Thyroid gland (tissue), 4 donors: ENCODE data around the gene KAZN. TPM values are rescaled to one million over a fixed set of nuclear protein-coding genes. Genes with fewer than 3 reads are reported as not detected.

ENCODE experiments used
- DNase-seq, 2 donors: peaks; one replicate each; pipeline ENCODE4 v3.0.0-alpha.2; 2019
- H3K27ac ChIP-seq, 3 donors: fragments of 200-600 bp; sonication (generic); 1 replicate in 2 of 3; 2 replicates in 1 of 3; pipeline ENCODE4 v1.5.1; 2016 to 2019; ENCODE audit warnings: mild to moderate bottlenecking in 1 of 3, moderate library complexity in 1 of 3
- H3K27me3 ChIP-seq: fragments of 200-600 bp; sonication (generic); one replicate; pipeline ENCODE4 v1.5.1; 2019
- H3K36me3 ChIP-seq, 2 donors: fragments of 200-600 bp; sonication (generic); one replicate each; pipeline ENCODE4 v1.5.1; 2016 to 2019
- H3K4me1 ChIP-seq, 2 donors: fragments of 200-600 bp; sonication (generic); one replicate each; pipeline ENCODE4 v1.5.1; 2017 to 2019
- H3K4me3 ChIP-seq, 3 donors: fragments of 200-600 bp; sonication (generic); replicated peaks in 1 of 3; 1 replicate in 2 of 3; 2 replicates in 1 of 3; pipeline ENCODE4 v1.5.1; 2016; ENCODE audit warnings: mild to moderate bottlenecking in 1 of 3
- H3K9me3 ChIP-seq: fragments of 200-600 bp; sonication (generic); one replicate; pipeline ENCODE4 v1.5.1; 2017
- POLR2A ChIP-seq, 2 donors: fragments of 450-650 bp; IDR thresholded peaks; one replicate each; pipeline ENCODE4 v1.6.1; 2017; ENCODE audit warnings: antibody characterized with exemption in 2 of 2, mild to moderate bottlenecking in 2 of 2, moderate library complexity in 1 of 2
- WGBS, 2 donors: methylation state at CpG; one replicate each; pipeline ENCODE4 v1.1.5; 2017; 5-methylcytosine and 5-hydroxymethylcytosine counted together
- intact Hi-C: fragments of 100-400 bp; cut with DNase I; formaldehyde crosslinking; loops from one replicate; pipeline ENCODE4 v1.15.1; 2023
- total RNA-seq, 4 donors: library from RNA; depleted of rRNA; stranded (reverse); fragments of >200 nt; gene quantifications; one replicate each; pipeline ENCODE4 v1.2.3, GENCODE V29; 2016
- TF ChIP-seq, protein P1 (sequence below), 6 experiments: fragments of 200-600 bp in 3 of 6; fragments of 450-650 bp in 3 of 6; sonication (generic) in 3 of 6; IDR thresholded peaks; one replicate each; pipeline ENCODE4 v1.5.1; 2016 to 2019; ENCODE audit warnings: antibody characterized with exemption in 6 of 6, mild to moderate bottlenecking in 2 of 6, inconsistent platforms in 1 of 6, moderate library complexity in 1 of 6

KAZN gene
- total RNA-seq, 4 donors from 2014 or later: 14.8 to 28.6 (median 18.2) TPM

DNA sequence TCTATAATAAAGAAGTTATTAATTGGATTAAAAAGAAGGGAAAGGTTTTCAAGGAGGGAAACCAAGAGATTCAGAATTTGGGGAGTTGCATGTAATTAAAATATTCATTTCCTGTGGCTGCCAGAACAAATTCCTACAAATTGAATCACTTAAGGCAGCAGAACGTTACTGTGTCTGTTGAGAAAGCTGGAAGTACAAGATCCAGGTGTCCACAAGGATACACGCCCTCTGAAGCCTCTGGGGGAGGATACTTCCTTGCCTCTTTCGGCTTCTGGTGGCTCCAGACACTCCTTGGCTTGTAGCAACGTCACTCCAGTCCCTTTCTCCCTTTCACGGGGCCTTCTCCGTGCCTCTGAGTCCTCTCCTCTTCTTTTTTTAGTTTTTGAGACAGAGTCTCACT is 67.9 kb downstream of the KAZN start:
- Histone ChIP-seq H3K9me3 (no peaks in the 10 kb centered on the region), H3K36me3 (no peaks in the 10 kb centered on the region), H3K4me1 (no peaks in the 10 kb centered on the region), H3K27ac (no peak overlapping the region), H3K27me3 (no peaks in the 10 kb centered on the region), H3K4me3 (no peak overlapping the region)
- TF ChIP-seq POLR2A (IDR thresholded peaks at IDR 0.05): no peak
- TF ChIP-seq, protein P1, sequence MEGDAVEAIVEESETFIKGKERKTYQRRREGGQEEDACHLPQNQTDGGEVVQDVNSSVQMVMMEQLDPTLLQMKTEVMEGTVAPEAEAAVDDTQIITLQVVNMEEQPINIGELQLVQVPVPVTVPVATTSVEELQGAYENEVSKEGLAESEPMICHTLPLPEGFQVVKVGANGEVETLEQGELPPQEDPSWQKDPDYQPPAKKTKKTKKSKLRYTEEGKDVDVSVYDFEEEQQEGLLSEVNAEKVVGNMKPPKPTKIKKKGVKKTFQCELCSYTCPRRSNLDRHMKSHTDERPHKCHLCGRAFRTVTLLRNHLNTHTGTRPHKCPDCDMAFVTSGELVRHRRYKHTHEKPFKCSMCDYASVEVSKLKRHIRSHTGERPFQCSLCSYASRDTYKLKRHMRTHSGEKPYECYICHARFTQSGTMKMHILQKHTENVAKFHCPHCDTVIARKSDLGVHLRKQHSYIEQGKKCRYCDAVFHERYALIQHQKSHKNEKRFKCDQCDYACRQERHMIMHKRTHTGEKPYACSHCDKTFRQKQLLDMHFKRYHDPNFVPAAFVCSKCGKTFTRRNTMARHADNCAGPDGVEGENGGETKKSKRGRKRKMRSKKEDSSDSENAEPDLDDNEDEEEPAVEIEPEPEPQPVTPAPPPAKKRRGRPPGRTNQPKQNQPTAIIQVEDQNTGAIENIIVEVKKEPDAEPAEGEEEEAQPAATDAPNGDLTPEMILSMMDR (IDR thresholded peaks at IDR 0.05): no peak
- WGBS, 2 donors: 78 to 95% methylated on average over 6 of the region's 6 CpGs
- intact Hi-C loops: no loop called here
- DNase-seq: no peak

DNA sequence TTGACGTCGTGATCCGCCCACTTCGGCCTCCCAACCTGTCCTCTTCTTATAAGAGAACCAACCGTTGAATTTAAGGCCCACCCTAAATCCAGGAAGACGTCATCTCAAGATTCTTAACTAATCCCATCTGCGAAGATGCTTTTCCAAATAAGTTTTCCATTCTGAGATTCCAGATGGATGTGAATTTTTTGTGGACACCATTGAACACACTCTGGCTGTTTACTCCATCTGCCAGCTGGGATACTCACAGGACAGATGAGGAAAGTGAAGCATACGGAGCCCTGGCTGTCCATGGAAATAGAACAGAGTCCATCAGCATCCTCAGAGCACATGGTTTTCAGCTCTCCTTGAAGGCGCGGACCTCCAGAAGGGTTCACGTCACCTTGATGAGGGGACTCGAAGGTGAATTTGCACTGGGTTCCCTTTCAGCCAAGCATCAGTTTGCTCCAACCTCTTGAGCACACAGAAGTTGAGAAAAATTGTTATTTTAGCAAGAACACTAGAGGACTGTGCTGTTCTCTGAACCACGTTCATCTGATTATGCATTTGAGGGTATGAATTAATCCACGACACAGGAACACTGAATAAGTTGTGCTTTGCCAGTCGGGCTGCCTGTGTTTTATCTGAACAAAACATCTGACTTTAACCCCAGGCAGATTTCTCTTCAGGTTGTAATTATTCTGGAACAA is 68.6 kb downstream of the KAZN start:
- H3K9me3 ChIP-seq: no peaks in the 10 kb centered on the region
- no peak for DNase-seq
- H3K36me3 ChIP-seq: no peaks in the 10 kb centered on the region
- no peaks in the 10 kb centered on the region for H3K27me3 ChIP-seq
- intact Hi-C loops: no loop called here
- 74 to 81% methylated on average over 15 of the region's 15 CpGs for WGBS, 2 donors
- H3K4me1 ChIP-seq: no peaks in the 10 kb centered on the region
- TF ChIP-seq, protein P1 (IDR thresholded peaks at IDR 0.05): no peak
- no peak for TF ChIP-seq POLR2A (IDR thresholded peaks at IDR 0.05)
- no peak overlapping the region for H3K27ac ChIP-seq
- no peak overlapping the region for H3K4me3 ChIP-seq

DNA sequence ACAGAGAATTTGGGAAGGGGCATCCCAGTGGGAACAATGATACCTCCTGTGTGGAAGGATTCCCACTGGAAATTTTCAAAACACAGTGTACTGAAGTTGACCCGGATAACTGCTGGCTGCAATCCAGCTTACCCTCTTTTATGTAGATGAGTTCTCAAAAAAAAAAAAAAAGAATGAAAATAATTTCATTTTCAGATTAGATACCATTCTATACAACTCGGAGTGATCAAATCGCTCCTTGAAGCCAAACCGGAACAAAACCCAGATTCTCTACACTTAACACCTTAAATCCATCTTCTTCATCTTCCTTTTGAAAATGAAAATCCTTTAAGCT is 69.1 kb downstream of the KAZN start:
- WGBS, 2 donors: 71 to 74% methylated on average over 4 of the region's 4 CpGs
- DNase-seq: peak in 1 of 2 donors; percentile 17

DNA sequence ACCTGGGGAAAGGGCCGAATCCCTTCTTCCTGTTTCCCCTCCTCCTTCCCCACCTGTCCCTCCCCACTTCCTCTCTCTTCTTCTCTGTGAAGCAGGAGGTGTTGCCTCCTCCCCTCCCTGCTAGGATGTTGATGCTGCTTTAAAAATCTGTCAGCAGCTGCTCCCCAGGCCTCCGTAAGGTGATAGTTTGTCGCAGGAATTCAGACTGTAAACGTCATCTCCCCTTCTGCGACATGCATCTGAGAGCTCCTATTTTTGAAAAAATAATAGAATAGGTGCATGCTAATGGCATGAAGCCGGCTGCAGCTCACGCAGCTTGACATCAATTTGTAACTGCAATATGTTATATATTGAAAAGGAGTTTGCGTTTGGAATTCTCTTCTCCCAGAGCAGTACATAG is 70.1 kb downstream of the KAZN start:
- no peak overlapping the region for H3K4me3 ChIP-seq
- 87 to 91% methylated on average over 8 of the region's 8 CpGs for WGBS, 2 donors
- no peak for TF ChIP-seq POLR2A (IDR thresholded peaks at IDR 0.05)
- TF ChIP-seq, protein P1 (IDR thresholded peaks at IDR 0.05): no peak
- no peaks in the 10 kb centered on the region for H3K27me3 ChIP-seq
- no peaks in the 10 kb centered on the region for H3K9me3 ChIP-seq
- intact Hi-C loops: no loop called here
- H3K4me1 ChIP-seq: no peaks in the 10 kb centered on the region
- no peak for DNase-seq
- H3K36me3 ChIP-seq: no peaks in the 10 kb centered on the region
- no peak overlapping the region for H3K27ac ChIP-seq

More for the DNA sequence above, 69.1 kb downstream of the KAZN start:
- no peaks in the 10 kb centered on the region for H3K4me1 ChIP-seq
- H3K36me3 ChIP-seq: no peaks in the 10 kb centered on the region
- no peak overlapping the region for H3K4me3 ChIP-seq
- H3K27ac ChIP-seq: no peak overlapping the region
- no peaks in the 10 kb centered on the region for H3K27me3 ChIP-seq
- TF ChIP-seq, protein P1 (IDR thresholded peaks at IDR 0.05): no peak
- TF ChIP-seq POLR2A (IDR thresholded peaks at IDR 0.05): no peak
- H3K9me3 ChIP-seq: no peaks in the 10 kb centered on the region
- intact Hi-C loops: no loop called here

DNA sequence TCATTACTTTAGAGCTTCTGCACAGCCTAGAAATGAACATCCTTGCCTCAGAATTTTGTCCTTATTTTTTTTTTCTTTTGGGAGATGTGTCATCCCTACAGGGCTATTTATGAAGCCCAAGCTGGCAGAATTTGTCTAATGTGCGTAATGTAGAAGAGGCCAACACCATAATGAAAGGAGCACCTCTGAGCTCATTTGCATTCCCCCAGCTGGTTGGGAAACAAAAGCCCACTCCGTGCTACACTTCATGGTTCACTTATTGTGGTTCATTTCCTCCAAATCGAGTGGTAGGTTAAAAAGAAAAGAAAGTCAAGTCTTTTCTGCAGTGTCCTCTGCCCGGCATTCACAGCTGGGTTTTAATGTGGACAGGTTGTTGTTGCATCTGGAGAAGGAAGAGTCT is 73.5 kb downstream of the KAZN start:
- Histone ChIP-seq H3K4me3 (no peak overlapping the region), H3K4me1 (peaks cover 0 to 4% of the 10 kb centered on the region in 2 donors), H3K36me3 (no peaks in the 10 kb centered on the region), H3K9me3 (no peaks in the 10 kb centered on the region), H3K27me3 (no peaks in the 10 kb centered on the region), H3K27ac (no peak overlapping the region)
- WGBS, 2 donors: 43 to 52% methylated on average over 4 of the region's 4 CpGs
- DNase-seq: no peak
- intact Hi-C loops: no loop called here
- TF ChIP-seq, protein P1 (IDR thresholded peaks at IDR 0.05): no peak
- TF ChIP-seq POLR2A (IDR thresholded peaks at IDR 0.05): no peak
